ENCODE data around the gene ARSG. TPM values are rescaled to one million over a fixed set of nuclear protein-coding genes. Genes with fewer than 3 reads are reported as not detected.

Gene ARSG
- total and polyA plus RNA-seq, 2 donors (not counting 1 experiment from before 2014, with no cell fraction given), result 5.5 to 18.4 TPM

DNA sequence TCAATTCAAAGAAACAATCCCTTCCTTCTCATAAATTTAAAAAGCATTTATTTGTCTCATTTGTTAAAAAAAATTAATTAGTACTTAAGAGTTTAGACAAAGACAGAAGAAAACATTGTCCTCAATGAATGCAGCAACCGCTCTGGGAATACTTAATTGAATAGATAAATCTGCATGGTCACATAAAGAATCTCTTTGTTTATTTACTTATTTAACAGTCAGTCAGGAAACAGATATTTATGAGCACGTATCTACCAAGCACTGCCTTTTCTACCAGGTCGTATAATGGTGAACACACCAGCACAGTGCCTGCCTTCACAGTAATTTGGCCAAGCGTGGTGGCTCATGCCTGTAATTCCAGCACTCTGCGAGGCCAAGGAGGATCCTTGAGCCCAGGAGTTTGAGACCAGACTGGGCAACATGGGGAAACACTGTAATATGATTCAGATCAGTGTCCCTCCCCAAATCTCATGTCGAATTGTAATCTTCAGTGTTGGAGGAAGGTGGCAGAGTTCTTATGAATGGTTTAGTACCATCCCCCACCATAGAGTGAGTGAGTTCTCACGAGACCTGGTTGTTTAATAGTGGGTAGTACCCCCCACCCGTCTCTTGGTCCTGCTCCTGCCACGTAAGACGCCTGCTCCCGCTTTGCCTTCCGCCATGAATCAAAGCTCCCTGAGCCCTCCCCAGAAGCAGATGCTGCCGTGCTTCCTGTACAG is 157.9 kb downstream of the ARSG start:
- Mint-ChIP-seq H3K27ac (no peak overlapping the region), H3K4me3 (no peak overlapping the region), H3K9me3 (ENCODE audit: insufficient read depth) (no peaks in the 10 kb centered on the region), H3K4me1 (no peaks in the 10 kb centered on the region), H3K27me3 (no peaks in the 10 kb centered on the region)
- WGBS (ENCODE audit: insufficient coverage), result 97% methylated on average over 9 of the region's 13 CpGs
- POLR2A ChIA-PET, result no interaction called here
- Histone ChIP-seq H3K27me3 (replicated peaks in 1 of 4; ENCODE audit: control extremely low read depth in 1 of 4, control insufficient read depth in 3 of 4, insufficient read depth in 4 of 4, low read length in 3 of 4) (no peaks in the 10 kb centered on the region), H3K4me3 (ENCODE audit: control extremely low read depth in 1 of 5, extremely low read depth in 1 of 5, insufficient read depth in 1 of 5, low read depth in 2 of 5, low read length in 4 of 5) (no peak overlapping the region), H3K36me3 (replicated peaks in 1 of 2; ENCODE audit: control extremely low read depth in 1 of 2, control insufficient read depth in 1 of 2, extremely low read depth in 1 of 2, insufficient read depth in 2 of 2, low read length in 1 of 2) (peaks cover 0 to 6% of the 10 kb centered on the region in 2 experiments), H3K27ac (ENCODE audit: low read length in 2 of 2) (no peak overlapping the region), H3K9ac (ENCODE audit: low read length) (no peak overlapping the region), H3K4me2 (replicated peaks; ENCODE audit: low read depth, low read length, poor library complexity, severe bottlenecking) (no peak overlapping the region), H3K79me2 (ENCODE audit: control insufficient read depth, insufficient read depth, low read length) (no peaks in the 10 kb centered on the region), H4K20me1 (ENCODE audit: control insufficient read depth, insufficient read depth, low read length, poor library complexity, severe bottlenecking) (no peaks in the 10 kb centered on the region), H3K9me3 (ENCODE audit: control extremely low read depth in 1 of 3, control insufficient read depth in 2 of 3, insufficient read depth in 1 of 3, low read length in 2 of 3) (no peaks in the 10 kb centered on the region), H2AFZ (ENCODE audit: insufficient read depth, low read depth, low read length, poor library complexity, severe bottlenecking) (no peak overlapping the region), H3K4me1 (ENCODE audit: control insufficient read depth in 2 of 2, insufficient read depth in 2 of 2, low read length in 2 of 2) (no peaks in the 10 kb centered on the region)
- ATAC-seq (ENCODE audit: low read depth), result no peak
- CTCF ChIA-PET, result no interaction called here
- DNase-seq, result no peak
- intact Hi-C loops (cut with micrococcal nuclease), result no loop called here
- no peak for TF ChIP-seq EZH2 (IDR thresholded peaks at IDR 0.05; ENCODE audit: borderline replicate concordance, insufficient read depth, low read depth, low read length, poor library complexity, severe bottlenecking)
- TF ChIP-seq, protein P1, sequence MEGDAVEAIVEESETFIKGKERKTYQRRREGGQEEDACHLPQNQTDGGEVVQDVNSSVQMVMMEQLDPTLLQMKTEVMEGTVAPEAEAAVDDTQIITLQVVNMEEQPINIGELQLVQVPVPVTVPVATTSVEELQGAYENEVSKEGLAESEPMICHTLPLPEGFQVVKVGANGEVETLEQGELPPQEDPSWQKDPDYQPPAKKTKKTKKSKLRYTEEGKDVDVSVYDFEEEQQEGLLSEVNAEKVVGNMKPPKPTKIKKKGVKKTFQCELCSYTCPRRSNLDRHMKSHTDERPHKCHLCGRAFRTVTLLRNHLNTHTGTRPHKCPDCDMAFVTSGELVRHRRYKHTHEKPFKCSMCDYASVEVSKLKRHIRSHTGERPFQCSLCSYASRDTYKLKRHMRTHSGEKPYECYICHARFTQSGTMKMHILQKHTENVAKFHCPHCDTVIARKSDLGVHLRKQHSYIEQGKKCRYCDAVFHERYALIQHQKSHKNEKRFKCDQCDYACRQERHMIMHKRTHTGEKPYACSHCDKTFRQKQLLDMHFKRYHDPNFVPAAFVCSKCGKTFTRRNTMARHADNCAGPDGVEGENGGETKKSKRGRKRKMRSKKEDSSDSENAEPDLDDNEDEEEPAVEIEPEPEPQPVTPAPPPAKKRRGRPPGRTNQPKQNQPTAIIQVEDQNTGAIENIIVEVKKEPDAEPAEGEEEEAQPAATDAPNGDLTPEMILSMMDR (IDR thresholded peaks at IDR 0.05), result no peak

DNA sequence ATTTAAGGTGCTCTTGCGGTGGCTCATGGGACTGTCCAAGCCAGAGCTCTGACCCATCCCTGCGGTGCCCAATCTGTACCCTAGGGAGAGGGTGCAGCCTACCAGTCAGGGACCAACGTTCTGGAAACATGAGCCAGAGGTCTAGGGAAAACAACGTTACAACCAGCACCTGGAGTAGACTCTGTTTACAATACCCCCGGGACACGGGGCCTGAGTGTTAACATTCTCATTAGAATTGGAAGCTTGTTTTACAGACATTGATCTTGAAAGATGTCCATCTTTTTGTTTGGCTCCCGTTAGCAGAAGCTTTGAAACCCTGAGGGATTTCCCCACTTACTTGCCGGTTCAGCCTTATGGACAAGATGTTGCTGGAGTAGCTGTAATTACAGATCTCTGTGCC is 159.1 kb downstream of the ARSG start:
- Histone ChIP-seq H3K27ac (ENCODE audit: low read length in 2 of 2) (no peak overlapping the region), H4K20me1 (ENCODE audit: control insufficient read depth, insufficient read depth, low read length, poor library complexity, severe bottlenecking) (no peaks in the 10 kb centered on the region), H3K9ac (ENCODE audit: low read length) (no peak overlapping the region), H3K4me1 (ENCODE audit: control insufficient read depth in 2 of 2, insufficient read depth in 2 of 2, low read length in 2 of 2) (no peaks in the 10 kb centered on the region), H3K9me3 (ENCODE audit: control extremely low read depth in 1 of 3, control insufficient read depth in 2 of 3, insufficient read depth in 1 of 3, low read length in 2 of 3) (no peaks in the 10 kb centered on the region), H2AFZ (ENCODE audit: insufficient read depth, low read depth, low read length, poor library complexity, severe bottlenecking) (no peak overlapping the region), H3K4me3 (ENCODE audit: control extremely low read depth in 1 of 5, extremely low read depth in 1 of 5, insufficient read depth in 1 of 5, low read depth in 2 of 5, low read length in 4 of 5) (no peak overlapping the region), H3K79me2 (ENCODE audit: control insufficient read depth, insufficient read depth, low read length) (no peaks in the 10 kb centered on the region), H3K36me3 (replicated peaks in 1 of 2; ENCODE audit: control extremely low read depth in 1 of 2, control insufficient read depth in 1 of 2, extremely low read depth in 1 of 2, insufficient read depth in 2 of 2, low read length in 1 of 2) (peaks cover 0 to 6% of the 10 kb centered on the region in 2 experiments), H3K27me3 (replicated peaks in 1 of 4; ENCODE audit: control extremely low read depth in 1 of 4, control insufficient read depth in 3 of 4, insufficient read depth in 4 of 4, low read length in 3 of 4) (no peaks in the 10 kb centered on the region), H3K4me2 (replicated peaks; ENCODE audit: low read depth, low read length, poor library complexity, severe bottlenecking) (no peak overlapping the region)
- no peak for ATAC-seq (ENCODE audit: low read depth)
- Mint-ChIP-seq H3K27ac (no peak overlapping the region), H3K4me1 (no peaks in the 10 kb centered on the region), H3K9me3 (ENCODE audit: insufficient read depth) (no peaks in the 10 kb centered on the region), H3K4me3 (no peak overlapping the region), H3K27me3 (no peaks in the 10 kb centered on the region)
- ChIA-PET POLR2A (no interaction called here), CTCF (interaction anchor here (1.1 kb wide), 1 partner anchor 18 kb away, joined by 3 read pairs; no protein-coding TSS in a partner anchor)
- TF ChIP-seq, protein P1 (IDR thresholded peaks at IDR 0.05), result no peak
- no peak for TF ChIP-seq EZH2 (IDR thresholded peaks at IDR 0.05; ENCODE audit: borderline replicate concordance, insufficient read depth, low read depth, low read length, poor library complexity, severe bottlenecking)
- 90% methylated on average over 6 of the region's 8 CpGs for WGBS (ENCODE audit: insufficient coverage)
- intact Hi-C loops (cut with micrococcal nuclease), result no loop called here
- no peak for DNase-seq

Data from B cell (primary cell).